ENCODE measurements around the gene TULP4. TPM values are rescaled to one million over a fixed set of nuclear protein-coding genes. Genes with fewer than 3 reads are reported as not detected.

TULP4 gene
- total and polyA plus RNA-seq, 2 of the 8 experiments (the other 6 are each of a cell fraction or from before 2014, with no cell fraction given): 7.7 to 51.6 TPM

- TF ChIP-seq RNF2 (IDR thresholded peaks at IDR 0.05; ENCODE audit: borderline replicate concordance, low read depth, low read length, missing control alignments, poor library complexity, severe bottlenecking): no peak
Measured at GRCh38 chr6:158528826-158529225, 216.6 kb downstream of the TULP4 start (continued).
